HG03175 (cell line): Measurements from ENCODE around the gene WWOX.
"Not testable (repeated sequence)": the region's sequence is repeated elsewhere in the genome, so short reads cannot be mapped to it uniquely, and the experiment has no call there.

ENCODE experiments used
- ATAC-seq: cut with Tn5 transposase; IDR thresholded peaks from one replicate; pipeline ENCODE4 v1.9.1; 2021; ENCODE audit warnings: mild to moderate bottlenecking, moderate library complexity; ENCODE audit not compliant: unreplicated experiment

WWOX gene

DNA sequence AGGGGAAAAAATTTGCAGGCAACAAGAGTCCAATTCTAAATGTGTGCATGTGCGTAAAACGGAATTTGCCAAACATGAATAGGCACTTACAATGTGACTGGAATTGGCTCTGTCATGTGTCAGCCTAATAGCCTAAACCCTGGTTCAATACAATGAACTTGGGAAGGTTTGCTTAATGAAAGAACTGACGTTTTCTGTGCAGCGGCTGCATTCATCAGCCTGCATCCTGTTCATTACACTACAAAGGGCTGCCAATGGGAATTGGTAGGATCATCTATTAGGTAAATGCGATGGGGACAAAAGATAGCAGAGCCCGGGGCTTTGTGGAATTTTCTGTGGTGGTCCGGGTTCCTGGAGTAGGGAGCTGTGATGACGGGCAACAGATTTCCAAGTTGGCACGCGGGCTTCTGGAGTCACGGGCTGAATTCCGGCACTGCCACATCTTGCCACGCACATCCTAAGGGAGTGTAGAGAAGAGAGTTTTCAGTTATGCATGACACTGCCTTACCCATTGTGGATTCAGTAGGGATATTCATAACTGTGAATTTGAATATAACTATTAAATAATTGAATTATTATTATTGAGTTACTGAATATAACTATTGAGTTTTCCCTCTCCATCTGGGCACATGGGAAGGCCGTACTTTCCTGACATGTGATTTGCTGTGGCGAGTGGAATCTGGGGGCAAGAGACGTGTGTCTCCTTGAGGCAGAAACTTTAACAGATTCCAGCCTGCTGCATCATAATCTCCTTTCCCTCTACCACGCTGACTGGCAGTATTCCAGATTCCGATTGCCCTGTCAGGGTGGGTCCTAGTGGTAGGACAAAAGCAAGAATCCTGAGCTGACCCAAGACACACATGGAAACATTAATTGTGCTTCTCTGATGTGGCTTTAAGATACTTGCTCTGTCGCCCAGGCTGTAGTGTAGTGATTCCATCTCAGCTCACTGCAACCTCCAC, 565.6 kb downstream of the WWOX start:
- ATAC-seq, result no peak

DNA sequence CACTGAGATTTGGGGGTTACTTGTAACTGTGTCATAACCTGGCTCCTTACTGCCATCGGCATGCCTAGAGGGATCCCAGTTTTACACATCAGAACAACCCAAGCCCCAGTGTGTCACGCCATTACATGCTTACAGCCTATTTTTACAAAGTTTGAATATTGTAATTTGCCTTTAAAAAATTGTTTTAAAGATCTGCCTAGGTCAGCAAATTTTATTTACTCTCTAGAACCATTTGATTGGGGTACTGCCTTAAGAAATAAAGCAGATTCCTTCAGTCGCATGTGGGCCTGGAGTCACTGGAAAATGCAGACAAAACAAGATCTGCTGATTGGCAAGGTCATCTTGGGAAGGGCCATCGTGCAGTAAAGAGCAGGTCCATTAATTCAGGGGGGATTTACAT, 566.9 kb downstream of the WWOX start:
- ATAC-seq, result no peak

DNA sequence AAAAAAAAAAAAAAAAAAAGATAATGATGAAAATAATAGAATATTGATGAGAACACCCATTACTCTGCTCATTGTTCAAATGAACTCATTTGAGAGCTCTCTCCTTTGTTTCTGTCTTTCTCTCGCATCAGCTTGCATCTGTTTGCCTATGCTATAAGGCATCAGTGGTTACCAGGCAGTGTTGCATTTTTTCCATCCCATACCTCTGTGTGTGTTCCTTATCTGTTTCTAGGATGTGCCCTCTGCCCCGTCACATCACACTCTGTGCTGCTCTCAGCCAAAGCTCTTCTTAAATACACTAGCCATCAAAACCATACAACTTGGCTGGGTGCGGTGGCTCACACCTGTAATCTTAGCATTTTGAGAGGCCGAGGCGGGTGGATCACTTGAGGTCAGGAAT, 568.2 kb downstream of the WWOX start:
- ATAC-seq, result no peak

DNA sequence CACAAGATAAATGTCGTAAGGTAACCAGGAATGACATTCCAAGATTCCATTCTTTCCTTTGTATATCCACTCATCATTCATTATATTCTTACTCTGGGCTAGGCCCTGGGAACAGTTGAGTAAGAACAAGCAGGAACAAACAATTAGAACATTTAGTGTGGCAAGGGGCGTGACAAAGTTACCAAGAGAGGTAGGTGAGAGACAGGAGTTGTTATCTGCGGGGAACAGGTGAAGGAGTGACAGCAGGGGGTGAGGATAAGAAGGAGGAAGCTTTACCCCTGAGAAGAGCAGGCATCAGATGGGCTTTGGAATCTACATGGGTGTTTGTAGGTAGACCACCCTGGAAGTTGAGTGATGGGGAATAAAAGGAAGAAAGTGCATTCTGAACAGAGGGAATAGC, 568.9 kb downstream of the WWOX start:
- ATAC-seq, result no peak

DNA sequence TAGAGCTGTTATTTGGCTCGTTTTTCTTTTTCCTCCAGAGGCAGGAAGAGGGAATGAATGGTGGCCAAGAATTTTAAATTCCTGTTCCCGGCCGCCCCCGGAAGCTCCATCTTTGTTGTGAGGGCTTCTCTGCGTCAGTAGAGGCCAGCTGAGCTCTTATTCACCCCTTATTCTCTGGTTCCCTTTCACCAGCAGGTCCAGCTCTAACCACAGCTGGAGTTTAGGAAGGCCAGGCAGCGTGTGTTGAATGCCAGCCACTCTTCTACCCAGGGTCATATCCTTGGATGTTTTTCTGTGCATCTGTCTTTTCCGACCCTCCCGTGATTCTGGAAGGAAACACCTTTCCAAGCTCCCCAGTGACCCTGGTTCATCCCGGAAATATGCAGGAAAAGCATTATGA, 570.5 kb downstream of the WWOX start:
- ATAC-seq, result no peak

DNA sequence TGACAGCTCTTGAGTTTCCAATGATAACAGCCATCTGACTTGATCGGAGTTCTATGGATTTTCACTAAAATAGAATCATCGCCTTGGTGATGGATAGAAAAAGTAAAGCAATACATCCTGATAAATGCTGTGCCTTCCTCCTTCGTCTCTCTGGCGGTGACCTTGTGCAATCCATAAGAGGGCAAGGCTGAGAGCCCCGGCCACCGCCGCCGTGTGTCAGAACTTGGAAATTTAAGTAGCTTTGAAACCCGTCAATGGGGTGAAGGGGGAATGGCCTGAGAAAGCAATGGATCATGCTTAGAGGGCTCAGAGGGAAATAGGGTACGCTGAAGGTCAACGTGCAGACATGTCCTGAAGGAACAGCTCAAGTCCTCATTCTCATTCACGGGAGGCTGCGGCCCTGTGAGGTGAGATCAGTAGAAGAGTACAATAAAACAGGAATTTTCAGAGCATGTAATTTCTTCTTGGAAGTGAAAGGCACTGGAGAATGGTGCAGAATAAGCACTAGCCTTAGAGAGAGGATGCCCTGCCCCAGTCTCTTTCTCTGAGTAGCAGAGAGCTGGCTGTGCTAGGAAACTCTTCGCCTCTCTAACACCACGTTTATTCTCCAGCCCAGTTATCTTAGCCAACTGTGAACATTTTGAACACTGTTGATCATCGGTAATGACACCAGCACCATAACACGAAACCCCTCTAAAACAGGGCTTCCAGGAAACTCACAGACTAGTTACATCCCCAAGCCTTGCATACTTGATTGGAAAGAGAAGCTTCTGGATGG, 573.5 kb downstream of the WWOX start:
- no peak for ATAC-seq

DNA sequence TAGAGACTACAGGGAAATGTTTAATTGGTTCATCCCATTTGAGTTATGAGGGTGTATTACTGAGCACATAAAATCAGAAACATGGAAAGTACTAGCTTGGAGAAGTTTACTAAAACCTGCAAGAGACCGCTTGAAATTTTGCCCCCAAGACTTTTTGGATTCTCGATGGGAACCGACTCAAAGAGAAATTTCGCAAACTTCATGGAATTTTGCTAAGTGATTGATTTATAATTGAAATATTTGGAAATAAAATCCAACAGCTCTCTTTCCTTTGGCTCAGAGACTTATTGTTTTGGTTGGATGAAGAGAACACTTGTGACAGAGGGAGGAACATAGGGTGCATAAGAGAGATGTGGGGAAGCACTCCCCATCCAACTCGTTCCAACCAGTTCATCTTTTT, 574.4 kb downstream of the WWOX start:
- ATAC-seq, result no peak

DNA sequence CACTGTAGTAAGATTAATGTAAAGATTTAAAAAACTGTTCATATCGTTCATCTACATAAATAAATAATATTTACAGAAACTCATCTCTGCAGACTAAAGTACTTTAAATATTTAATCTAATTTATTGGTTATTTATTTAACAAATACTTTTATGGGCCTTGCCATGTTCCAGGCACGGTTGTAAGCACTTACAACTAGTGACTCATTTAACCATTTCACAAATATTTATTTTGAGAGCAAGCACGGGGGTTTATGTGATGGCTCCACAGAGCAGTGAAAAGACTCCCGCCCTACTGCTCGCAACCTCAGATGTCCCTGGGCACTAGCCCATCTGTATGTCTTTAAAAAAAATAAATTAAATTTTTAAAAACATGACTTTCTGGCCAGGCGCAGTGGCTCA, 575.9 kb downstream of the WWOX start:
- ATAC-seq, result no peak

DNA sequence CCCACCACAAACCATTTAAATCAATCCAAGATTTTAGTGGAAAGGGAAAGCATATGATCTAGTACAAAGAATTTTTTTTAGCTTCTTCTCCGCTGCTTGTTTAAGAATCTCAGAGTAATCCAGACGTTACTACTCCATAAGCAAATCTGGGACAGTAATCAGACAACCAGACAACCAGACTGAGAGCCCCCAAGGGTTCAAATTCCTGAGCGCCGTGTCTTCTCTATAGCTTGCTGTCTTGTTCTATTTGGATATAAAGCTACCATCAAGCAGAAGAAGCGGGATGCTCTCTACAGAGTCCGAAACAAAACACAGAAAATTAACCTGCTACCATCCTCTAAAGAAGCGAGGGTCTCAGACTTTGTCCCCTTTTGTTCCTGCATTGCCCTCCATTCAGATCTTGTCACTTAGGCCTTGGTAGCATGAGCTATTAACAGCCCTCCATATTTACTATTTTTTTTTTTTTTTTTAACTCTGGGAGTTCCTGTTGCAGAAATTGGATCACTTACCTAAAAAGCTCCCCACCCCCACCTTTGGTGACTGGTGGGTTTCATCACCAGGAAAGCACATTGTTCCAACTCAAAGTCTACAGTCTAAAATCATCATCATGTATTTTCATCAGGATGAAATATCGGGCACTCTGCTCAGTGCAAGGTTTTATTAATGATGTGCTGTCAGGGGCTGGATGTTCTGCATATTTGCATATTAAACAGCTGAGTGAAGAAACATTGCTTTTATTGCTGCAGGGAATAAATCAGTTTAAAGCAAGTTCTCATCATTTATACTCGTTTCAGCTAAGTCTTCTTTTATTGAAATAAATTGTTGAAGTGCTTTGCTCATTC, 576.7 kb downstream of the WWOX start:
- no peak for ATAC-seq

DNA sequence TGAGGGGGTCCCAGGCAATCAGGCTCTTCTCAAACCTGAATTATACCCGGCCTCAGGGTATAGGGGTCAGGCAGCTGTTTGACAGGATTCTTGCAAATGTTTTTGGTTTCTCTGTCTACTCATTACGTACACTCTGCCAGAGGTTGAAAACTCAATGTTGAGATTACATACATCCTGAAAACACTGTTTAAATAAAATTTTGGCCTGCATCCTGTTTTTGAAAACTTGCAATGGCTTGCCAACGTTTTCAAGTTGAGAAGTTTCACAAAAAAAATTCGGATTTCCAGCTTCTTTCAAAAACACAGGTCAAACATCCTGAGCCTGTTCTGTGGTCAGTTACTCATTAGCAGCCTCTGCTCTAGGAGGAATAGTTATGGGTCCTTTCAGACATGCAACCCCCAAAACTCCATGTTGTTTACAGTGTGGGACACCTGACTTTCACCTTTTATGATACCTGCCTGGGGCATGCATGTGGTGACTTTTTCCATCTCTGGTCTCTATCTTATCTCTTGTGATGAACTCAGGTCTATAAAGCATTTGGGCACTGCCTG, 577.8 kb downstream of the WWOX start:
- no peak for ATAC-seq

DNA sequence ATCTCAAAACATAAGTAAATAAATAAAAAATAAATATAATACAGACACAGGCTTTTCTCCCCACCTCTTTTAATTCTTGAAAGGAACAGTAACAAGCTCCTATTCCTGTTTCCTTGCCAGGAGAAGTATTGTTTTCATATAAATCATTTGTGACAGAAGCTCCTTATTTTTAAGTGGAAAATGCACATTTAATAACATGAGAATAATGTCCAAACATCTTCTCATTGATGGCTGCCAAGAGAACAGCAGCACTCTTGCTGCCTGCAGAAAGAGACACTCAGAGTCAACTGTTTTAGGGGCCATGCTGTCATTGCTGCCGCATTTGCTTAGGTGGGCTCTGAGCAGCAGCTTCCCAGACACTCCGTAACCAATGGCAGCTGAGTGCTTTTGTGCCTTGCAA, 580.1 kb downstream of the WWOX start:
- ATAC-seq, result no peak

DNA sequence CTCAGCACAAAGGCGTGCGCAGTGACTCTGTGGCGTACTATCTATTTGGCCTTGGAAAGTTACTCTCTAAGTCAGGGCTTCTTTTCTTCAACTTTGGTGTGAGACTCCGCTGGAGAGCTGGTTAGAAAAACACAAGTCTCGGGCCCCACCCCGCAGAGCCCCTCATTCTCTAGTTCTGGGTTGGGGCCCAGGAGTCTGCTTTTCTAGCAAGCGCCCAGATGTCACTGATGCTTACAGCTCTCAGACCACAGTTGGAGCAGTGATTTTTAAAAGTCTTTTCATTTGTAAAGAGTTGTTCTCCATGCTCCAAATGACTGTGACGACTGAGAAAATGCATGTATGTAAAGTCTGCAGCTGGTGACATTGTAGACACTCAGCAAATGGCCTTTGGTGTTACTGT, 582.3 kb downstream of the WWOX start:
- no peak for ATAC-seq

DNA sequence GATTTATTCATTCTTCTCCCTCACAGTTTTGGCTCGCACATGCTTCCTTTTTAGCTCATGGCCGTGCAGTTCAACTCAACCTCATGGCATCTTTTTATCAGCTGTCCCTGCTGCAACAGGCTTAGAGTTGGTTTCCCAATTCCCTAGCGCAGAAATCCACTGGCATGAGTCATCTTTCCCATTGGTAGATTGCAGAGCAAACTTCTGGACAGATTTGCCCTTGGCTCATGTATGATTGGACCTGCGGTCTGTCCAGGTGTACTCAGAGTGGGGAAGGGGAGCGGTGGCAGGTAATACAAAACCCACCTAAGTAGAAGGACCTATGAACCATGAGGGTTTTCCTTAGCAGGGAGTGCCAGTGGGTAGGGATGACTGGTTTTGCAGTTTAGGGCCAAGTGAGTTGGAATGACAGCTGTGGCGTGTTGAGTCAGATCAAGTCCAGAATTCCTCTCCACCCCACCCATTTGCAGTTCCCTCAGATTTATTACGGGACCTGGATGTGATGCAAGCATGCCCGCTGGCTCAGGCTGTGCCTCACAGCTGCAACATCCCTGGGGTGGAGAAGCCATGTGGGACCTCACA, 584.7 kb downstream of the WWOX start:
- no peak for ATAC-seq

DNA sequence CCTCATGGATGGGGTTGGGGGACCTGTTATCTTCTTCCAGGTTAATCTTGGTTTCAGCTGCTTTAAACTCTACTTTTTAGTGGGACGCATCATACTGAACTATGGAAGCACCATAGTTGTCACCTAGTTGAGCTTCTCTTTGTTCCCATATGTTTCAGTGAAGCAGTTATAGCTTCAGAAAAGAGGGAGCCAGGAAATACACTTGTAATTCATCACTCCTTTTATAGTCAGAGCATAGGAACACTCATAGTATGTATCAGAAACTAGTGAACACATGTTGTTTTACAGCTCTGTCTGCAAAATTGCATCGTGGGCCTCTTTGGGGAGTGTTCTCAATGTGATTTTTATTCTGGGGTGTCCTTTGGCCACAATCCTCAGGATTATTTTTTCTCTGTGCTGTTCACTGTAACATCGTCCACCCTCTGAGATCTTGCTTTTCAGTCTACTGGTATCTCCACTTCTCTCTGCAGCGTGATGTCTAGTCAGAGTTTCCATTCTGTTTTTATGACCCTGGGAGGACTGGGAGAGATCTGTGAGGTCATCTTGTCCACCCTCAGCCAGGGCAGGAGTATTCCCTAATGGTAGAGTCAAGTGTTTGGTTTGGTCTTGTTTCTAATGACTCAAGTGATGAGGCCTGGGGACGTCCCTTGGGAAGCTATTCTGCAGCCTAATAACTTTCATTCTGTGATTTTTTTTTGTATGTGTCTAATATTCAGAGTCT, 585.4 kb downstream of the WWOX start:
- ATAC-seq, result no peak

DNA sequence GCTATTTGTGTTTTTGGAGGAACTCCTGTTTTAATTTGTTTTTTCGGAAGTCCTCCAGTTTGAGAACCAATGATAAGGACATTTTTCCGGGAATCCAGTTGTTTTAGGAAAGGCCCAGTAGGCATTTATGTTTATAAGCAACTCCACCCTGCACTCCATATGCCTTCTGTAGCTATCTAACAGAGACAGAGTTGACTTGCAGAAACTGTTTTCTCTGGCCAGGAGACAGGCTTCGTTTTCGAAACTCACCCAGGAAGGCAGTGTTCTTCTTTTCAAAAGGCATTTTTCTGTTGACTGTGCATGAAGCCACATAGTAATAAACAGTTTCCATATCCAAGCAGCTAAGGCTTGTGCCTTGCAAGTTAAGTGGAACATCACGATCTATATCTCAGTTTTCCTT, 587.1 kb downstream of the WWOX start:
- no peak for ATAC-seq

DNA sequence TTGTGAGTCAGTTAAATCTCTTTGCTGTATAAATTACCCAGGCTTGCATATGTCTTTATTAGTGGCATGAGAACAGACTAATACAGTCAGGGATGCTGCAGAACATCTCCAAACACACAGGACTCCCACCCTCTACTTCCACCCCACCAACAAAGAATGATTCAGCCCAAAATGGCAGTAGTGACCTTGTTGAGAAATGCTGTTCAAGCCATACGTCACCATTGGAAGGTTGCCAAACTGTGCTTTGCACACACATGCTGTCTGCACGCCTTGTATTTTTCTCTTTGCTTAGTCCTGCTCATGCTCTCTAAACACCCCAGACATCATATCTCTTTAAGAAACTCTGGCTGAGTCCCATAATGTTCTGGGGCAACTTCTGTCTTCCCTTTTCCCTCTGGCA, 589.6 kb downstream of the WWOX start:
- ATAC-seq, result no peak

DNA sequence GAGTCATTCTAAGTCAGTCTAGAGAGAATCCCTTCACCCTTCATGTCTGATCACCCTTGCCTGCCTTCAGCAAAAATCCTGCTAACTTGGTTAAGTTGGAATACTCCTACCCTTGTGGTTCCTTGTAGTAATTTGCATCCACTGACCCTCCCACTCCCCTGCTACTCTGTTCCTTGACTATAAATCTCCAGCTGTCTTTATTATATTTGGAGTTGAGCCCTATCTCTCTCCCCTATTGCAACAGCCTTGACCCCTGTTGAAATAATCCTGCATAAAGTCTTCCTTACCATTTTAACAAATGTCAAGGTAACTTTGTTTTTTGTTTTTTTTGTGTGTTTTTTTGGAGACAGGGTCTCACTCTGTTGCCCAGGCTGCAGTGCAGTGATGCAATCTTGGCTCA, 590.1 kb downstream of the WWOX start:
- no peak for ATAC-seq

DNA sequence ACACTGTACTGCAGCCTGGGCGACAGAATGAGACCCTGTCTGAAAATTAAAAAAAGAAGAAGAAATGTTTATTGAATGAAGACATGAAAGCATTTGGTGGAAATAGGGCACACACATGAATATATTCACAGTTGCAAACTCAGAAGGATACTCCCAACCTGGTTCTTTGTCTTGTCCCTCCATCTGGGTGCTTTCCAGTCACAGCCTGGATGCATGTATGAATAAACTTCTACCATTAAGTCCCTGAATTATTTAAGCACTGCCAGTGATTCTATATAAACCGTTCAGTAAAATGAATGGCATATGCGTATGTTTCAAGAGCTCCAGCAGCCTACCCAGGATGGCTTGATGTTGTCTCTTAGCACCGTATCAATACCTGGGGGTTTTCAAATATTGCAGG, 591.1 kb downstream of the WWOX start:
- no peak for ATAC-seq

DNA sequence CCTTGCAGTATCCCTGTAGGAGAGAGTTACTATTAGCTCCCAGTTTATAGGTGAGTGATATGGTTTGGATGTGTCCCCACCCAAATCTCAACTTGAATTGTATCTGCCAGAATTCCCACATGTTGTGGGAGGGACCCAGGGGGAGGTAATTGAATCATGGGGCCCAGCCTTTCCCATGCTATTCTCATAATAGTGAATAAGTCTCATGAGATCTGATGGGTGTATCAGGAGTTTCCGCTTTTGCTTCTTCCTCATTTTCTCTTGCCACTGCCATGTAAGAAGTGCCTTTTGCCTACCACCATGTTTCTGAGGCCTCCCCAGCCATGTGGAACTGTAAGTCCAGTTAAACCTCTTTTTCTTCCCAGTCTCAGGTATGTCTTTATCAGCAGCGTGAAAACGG, 592.3 kb downstream of the WWOX start:
- ATAC-seq, result not testable (repeated sequence)

DNA sequence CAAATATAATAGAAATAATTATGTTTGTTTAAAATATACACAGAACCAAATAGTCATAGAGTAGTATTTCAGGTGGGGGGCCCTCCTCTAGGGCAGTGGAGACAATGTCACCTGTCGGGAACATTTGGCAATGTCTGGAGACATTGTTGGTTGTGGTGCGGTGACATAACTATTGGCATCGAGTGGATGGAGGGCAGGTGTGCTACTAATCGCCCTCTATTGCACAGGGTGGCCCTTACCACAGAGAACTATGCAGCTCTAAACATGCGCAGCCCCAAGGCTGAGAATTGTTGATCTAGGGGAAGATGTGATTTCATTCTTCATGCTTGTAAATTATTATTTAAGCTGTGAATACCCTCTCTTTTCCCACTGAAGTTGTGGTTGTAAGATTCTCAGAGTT, 594.0 kb downstream of the WWOX start:
- ATAC-seq, result no peak
